Osteoblast (primary cell): ENCODE results near the gene RIMKLB. TPM values are rescaled to one million over a fixed set of nuclear protein-coding genes. Genes with fewer than 3 reads are reported as not detected.
"Not testable (repeated sequence)": the region's sequence is repeated elsewhere in the genome, so short reads cannot be mapped to it uniquely, and the experiment has no call there.

Experiments
- DNase-seq: peaks from one replicate; pipeline ENCODE4 v3.0.0; 2011; ENCODE audit warnings: low spot score, mixed read lengths; ENCODE audit not compliant: insufficient read length; ENCODE audit errors: missing footprints
- H2AFZ ChIP-seq: 2 replicates; pipeline ENCODE4 v1.6.0; 2011; ENCODE audit warnings: mild to moderate bottlenecking, low read length
- H3K27ac ChIP-seq: 2 replicates; pipeline ENCODE4 v1.5.1; 2011; ENCODE audit warnings: mild to moderate bottlenecking, low read depth, low read length, moderate library complexity
- H3K27me3 ChIP-seq: 2 replicates; pipeline ENCODE4 v1.6.0; 2012; ENCODE audit warnings: mild to moderate bottlenecking, control low read depth, inconsistent platforms, low read length, moderate library complexity; ENCODE audit not compliant: insufficient read depth
- H3K36me3 ChIP-seq: 2 replicates; pipeline ENCODE4 v1.5.1; 2011; ENCODE audit warnings: mild to moderate bottlenecking, low read length, control low read depth, moderate library complexity; ENCODE audit not compliant: insufficient read depth
- H3K4me1 ChIP-seq: 2 replicates; pipeline ENCODE4 v1.5.1; 2011; ENCODE audit warnings: mild to moderate bottlenecking, low read length, control low read depth, moderate library complexity; ENCODE audit not compliant: insufficient read depth
- H3K4me2 ChIP-seq: 2 replicates; pipeline ENCODE4 v1.6.0; 2011; ENCODE audit warnings: mild to moderate bottlenecking, low read length; ENCODE audit not compliant: insufficient read depth
- H3K4me3 ChIP-seq: fragments of 200-600 bp; sonication (generic); 3 replicates; pipeline ENCODE4 v1.5.1; 2012; ENCODE audit warnings: mild to moderate bottlenecking, low read length, inconsistent platforms; ENCODE audit not compliant: insufficient read depth
- H3K79me2 ChIP-seq: 2 replicates; pipeline ENCODE4 v1.6.0; 2012; ENCODE audit warnings: mild to moderate bottlenecking, low read length, control low read depth, inconsistent platforms; ENCODE audit not compliant: insufficient read depth
- H3K9me3 ChIP-seq: 2 replicates; pipeline ENCODE4 v1.5.1; 2011; ENCODE audit warnings: low read depth, low read length, control low read depth
- H4K20me1 ChIP-seq: 2 replicates; pipeline ENCODE4 v1.6.0; 2012; ENCODE audit warnings: mild to moderate bottlenecking, low read length, control low read depth; ENCODE audit not compliant: insufficient read depth
- total RNA-seq: library from RNA; depleted of rRNA; stranded (reverse); fragments of >200 nt; gene quantifications from 2 replicates; pipeline ENCODE4 v1.2.3, GENCODE V29; 2012
- TF ChIP-seq, protein P1 (sequence below): IDR thresholded peaks from 2 replicates; pipeline ENCODE4 v1.5.1; 2011; ENCODE audit warnings: mild to moderate bottlenecking, low read depth, low read length, moderate library complexity; ENCODE audit errors: extremely low read depth

The RIMKLB gene
- total RNA-seq, 1 donor: 35.5 TPM

DNA sequence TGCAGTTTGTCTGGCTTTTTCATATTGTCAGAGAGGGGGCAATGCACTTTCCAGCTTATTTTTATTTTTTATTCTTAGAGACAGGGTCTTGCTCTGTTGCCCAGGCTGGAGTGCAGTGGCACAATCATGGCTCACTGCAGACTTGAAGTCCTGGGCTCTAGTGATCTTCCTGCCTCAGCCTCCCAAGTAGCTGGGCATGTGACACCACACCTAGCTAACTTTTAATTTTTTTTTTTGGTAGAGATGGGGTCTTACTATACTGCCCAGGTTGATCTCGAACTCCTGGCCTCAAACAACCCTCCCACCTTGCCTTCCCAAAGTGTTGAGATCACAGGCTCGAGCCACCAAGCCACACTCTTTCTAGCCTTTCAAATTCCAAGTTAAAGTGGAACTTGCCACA is 120.7 kb downstream of the RIMKLB start:
- H3K36me3 ChIP-seq: no peaks in the 10 kb centered on the region
- H3K27me3 ChIP-seq: peaks cover under 1% of the 10 kb centered on the region
- H3K4me2 ChIP-seq: no peak overlapping the region
- TF ChIP-seq, protein P1, sequence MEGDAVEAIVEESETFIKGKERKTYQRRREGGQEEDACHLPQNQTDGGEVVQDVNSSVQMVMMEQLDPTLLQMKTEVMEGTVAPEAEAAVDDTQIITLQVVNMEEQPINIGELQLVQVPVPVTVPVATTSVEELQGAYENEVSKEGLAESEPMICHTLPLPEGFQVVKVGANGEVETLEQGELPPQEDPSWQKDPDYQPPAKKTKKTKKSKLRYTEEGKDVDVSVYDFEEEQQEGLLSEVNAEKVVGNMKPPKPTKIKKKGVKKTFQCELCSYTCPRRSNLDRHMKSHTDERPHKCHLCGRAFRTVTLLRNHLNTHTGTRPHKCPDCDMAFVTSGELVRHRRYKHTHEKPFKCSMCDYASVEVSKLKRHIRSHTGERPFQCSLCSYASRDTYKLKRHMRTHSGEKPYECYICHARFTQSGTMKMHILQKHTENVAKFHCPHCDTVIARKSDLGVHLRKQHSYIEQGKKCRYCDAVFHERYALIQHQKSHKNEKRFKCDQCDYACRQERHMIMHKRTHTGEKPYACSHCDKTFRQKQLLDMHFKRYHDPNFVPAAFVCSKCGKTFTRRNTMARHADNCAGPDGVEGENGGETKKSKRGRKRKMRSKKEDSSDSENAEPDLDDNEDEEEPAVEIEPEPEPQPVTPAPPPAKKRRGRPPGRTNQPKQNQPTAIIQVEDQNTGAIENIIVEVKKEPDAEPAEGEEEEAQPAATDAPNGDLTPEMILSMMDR: no peak
- no peaks in the 10 kb centered on the region for H4K20me1 ChIP-seq
- no peak for DNase-seq
- H3K4me3 ChIP-seq: no peak overlapping the region
- H2AFZ ChIP-seq: no peak overlapping the region
- no peaks in the 10 kb centered on the region for H3K79me2 ChIP-seq
- H3K27ac ChIP-seq: no peak overlapping the region
- H3K9me3 ChIP-seq: no peaks in the 10 kb centered on the region
- H3K4me1 ChIP-seq: no peaks in the 10 kb centered on the region

GRCh38 chr12:8819666-8819980 is 121.8 kb downstream of the RIMKLB start:
- H3K79me2 ChIP-seq: no peaks in the 10 kb centered on the region
- no peak overlapping the region for H3K27ac ChIP-seq
- H2AFZ ChIP-seq: no peak overlapping the region
- no peak overlapping the region for H3K4me2 ChIP-seq
- H3K9me3 ChIP-seq: no peaks in the 10 kb centered on the region
- H4K20me1 ChIP-seq: no peaks in the 10 kb centered on the region
- no peaks in the 10 kb centered on the region for H3K36me3 ChIP-seq
- TF ChIP-seq, protein P1: no peak
- no peaks in the 10 kb centered on the region for H3K4me1 ChIP-seq
- DNase-seq: no peak
- peaks cover 3% of the 10 kb centered on the region for H3K27me3 ChIP-seq
- H3K4me3 ChIP-seq: no peak overlapping the region

DNA sequence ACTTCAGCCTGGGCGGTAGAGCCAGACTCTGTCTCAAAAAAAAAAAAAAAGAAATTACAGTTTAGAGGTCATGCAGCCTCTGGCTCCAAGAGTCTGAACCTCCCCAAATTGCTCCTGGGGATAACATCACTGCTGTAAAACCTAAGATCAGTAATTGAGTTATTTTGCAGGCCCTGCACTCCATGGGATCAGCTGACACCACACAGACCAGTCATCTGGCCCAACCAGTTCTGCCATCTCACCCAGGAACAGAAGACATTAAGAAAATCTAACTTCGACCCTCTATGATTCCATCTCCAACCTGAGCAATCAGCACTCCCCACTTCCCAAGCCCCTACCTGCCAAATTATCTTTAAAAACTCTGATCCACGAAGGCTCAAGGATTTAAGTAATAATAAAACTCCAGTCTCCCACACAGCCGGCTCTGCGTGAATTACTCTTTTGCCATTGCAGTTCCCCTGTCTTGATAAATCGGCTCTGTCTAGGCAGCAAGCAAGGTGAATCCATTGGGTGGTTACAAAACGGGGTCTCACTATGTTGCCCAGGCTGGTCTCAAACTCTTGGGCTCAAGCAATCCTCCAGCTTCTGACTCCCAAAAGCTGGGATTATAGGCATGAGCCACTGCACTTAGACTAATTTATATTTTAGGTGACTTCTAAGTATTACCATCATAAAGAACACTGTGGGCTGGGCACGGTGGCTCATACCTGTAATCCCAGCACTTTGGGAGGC is 123.1 kb downstream of the RIMKLB start:
- H3K9me3 ChIP-seq, H3K4me3 ChIP-seq, H3K36me3 ChIP-seq, H3K79me2 ChIP-seq, H3K4me1 ChIP-seq, H3K27ac ChIP-seq, H4K20me1 ChIP-seq, DNase-seq, H3K4me2 ChIP-seq, H3K27me3 ChIP-seq, H2AFZ ChIP-seq: not testable (repeated sequence)

- Histone ChIP-seq H4K20me1 (no peaks in the 10 kb centered on the region), H3K79me2 (no peaks in the 10 kb centered on the region), H3K9me3 (no peaks in the 10 kb centered on the region), H3K4me1 (no peaks in the 10 kb centered on the region), H3K36me3 (no peaks in the 10 kb centered on the region), H3K27ac (no peak overlapping the region), H3K27me3 (peaks cover 3% of the 10 kb centered on the region), H3K4me2 (no peak overlapping the region), H3K4me3 (no peak overlapping the region), H2AFZ (no peak overlapping the region)
- DNase-seq: no peak
- TF ChIP-seq, protein P1: no peak
Measured at GRCh38 chr12:8821591-8821990, 123.8 kb downstream of the RIMKLB start.
